ENCODE data around the gene LTC4S. TPM values are rescaled to one million over a fixed set of nuclear protein-coding genes. Genes with fewer than 3 reads are reported as not detected.

Gene LTC4S
- total RNA-seq, 1 donor from 2014 or later, result 10.9 TPM

DNA sequence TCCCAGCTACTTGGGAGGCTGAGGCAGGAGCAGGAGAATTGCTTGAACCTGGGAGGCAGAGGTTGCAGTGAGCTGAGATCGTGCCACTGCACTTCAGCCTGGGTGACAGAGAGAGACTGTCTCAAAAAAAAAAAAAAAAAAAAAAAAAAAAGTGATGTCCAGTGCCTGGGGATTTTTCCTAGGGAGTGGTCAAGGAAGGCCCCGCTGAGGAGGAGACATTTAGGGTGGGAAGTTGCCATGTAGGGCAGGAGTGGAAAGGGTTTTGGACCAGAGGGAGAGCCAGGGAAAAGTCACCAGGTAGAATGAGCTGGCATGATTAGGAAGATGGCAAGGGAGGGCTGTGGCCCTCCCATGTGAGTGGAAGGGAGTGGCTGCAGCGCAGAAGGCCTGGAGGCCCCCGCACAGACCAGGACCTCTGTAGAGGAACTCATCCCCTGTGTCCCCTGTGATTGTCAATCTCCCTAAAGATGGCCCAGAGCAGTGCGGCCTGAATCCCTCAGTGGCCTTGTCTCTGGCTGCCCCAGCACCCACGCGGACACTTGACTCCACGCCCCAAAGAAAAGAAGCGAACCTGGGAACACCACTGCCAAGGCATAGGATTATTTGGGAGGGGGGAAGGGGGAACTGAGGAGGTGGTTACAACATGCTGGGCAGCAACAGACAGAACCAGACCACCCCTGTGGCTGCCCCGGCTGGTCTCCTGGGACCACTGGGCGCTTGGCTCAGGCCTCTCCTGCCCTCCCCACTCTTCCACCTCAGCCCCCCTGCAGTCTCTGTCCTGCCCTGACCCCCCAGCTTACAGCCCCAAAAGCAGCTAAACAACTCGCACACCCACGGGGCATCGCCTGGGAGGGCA lies 24.3 kb downstream of the LTC4S start:
- H3K27me3 ChIP-seq (ENCODE audit: low read depth), result no peaks in the 10 kb centered on the region
- H3K9me3 ChIP-seq (replicated peaks), result no peaks in the 10 kb centered on the region
- H3K4me3 ChIP-seq, result peak overlapping the region; percentile 91
- H3K27ac ChIP-seq (replicated peaks), result peak overlapping the region; percentile 98
- intact Hi-C loops (cut with micrococcal nuclease), result no loop called here
- TF ChIP-seq, protein P1, sequence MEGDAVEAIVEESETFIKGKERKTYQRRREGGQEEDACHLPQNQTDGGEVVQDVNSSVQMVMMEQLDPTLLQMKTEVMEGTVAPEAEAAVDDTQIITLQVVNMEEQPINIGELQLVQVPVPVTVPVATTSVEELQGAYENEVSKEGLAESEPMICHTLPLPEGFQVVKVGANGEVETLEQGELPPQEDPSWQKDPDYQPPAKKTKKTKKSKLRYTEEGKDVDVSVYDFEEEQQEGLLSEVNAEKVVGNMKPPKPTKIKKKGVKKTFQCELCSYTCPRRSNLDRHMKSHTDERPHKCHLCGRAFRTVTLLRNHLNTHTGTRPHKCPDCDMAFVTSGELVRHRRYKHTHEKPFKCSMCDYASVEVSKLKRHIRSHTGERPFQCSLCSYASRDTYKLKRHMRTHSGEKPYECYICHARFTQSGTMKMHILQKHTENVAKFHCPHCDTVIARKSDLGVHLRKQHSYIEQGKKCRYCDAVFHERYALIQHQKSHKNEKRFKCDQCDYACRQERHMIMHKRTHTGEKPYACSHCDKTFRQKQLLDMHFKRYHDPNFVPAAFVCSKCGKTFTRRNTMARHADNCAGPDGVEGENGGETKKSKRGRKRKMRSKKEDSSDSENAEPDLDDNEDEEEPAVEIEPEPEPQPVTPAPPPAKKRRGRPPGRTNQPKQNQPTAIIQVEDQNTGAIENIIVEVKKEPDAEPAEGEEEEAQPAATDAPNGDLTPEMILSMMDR (IDR thresholded peaks at IDR 0.05; ENCODE audit: borderline replicate concordance), result no peak
- H3K36me3 ChIP-seq, result peaks cover 14% of the 10 kb centered on the region
- DNase-seq, result no peak
- H3K4me1 ChIP-seq, result peaks cover 64% of the 10 kb centered on the region

DNA sequence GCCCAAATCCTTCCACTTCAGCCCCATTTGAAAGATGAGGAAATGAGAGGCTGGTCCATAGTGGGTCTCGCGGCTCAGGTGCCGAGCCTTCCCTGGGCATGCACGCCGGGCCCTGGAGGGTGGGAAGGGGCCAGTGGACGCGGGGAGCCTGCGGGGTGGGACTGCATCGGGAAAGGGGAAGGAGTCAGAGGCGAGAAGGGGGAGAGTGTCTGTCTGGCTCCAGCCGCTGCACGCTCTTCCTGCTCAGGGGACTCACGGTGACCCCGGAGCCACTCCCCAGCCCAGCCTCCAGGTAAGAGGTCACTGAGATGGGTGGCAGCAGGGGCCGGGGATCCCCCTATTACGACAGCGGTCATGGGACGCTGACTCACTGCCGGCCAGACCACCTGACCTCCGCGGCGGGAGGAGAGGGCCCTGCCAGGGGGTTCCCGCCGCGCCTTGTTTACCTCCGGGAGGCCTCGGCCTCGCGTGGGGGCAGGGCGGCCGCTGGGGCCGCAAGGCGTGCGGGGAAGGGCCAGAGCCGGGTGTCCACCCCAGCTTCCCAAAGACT lies 25.0 kb downstream of the LTC4S start:
- TF ChIP-seq, protein P1 (IDR thresholded peaks at IDR 0.05; ENCODE audit: borderline replicate concordance), result no peak
- peak; percentile 95 for DNase-seq
- Histone ChIP-seq H3K4me3 (peak overlapping the region; percentile 91), H3K27ac (replicated peaks) (peak overlapping the region; percentile 98), H3K36me3 (peaks cover 21% of the 10 kb centered on the region), H3K27me3 (ENCODE audit: low read depth) (no peaks in the 10 kb centered on the region), H3K9me3 (replicated peaks) (no peaks in the 10 kb centered on the region), H3K4me1 (peaks cover 71% of the 10 kb centered on the region)
- intact Hi-C loops (cut with micrococcal nuclease), result no loop called here

DNA sequence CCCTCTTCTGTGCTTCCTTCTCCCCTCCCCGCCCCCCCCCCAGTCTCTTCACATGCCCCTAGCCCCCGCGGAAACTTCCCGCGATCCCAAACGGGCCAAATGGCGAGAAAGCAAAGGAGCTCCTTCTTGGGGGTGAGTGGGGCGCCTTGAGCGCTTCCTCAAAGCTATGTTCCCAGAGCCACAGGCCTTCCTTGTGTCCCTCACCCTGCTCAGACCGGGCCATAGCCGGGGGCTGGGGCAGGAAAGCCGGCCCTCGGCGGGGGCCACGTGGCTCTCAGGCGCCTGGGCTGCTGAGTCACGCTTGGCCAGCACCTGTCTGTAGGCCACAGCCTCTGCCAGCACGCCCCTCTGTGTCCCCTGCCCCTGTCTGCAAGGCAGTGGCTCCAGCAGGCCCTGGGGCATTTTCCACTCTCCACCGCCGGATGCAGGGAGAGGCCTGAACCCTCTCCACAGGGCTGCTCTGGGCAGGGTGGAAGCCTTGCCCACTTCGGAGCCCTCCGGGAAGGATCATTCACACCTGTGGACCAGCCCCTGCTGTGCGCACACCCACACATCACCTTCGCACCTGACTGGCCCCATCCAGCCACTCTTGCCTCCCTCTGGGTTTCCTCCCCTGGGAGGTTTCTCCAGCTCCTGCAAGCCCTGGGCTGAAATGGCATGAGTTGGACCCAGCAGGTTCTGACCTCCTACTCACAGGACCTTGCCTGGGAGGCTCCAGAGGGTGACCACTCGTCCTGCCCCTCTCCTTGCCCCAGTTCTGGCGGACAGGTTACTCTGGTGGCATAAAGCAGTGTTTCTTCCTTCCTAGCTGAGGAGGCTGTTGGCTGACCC lies 25.7 kb downstream of the LTC4S start:
- intact Hi-C loops (cut with micrococcal nuclease), result no loop called here
- H3K4me3 ChIP-seq, result peak overlapping the region; percentile 91
- DNase-seq, result peak; percentile 61
- H3K27ac ChIP-seq (replicated peaks), result peak overlapping the region; percentile 98
- no peaks in the 10 kb centered on the region for H3K27me3 ChIP-seq (ENCODE audit: low read depth)
- TF ChIP-seq, protein P1 (IDR thresholded peaks at IDR 0.05; ENCODE audit: borderline replicate concordance), result no peak
- peaks cover 78% of the 10 kb centered on the region for H3K4me1 ChIP-seq
- H3K9me3 ChIP-seq (replicated peaks), result no peaks in the 10 kb centered on the region
- peaks cover 27% of the 10 kb centered on the region for H3K36me3 ChIP-seq

DNA sequence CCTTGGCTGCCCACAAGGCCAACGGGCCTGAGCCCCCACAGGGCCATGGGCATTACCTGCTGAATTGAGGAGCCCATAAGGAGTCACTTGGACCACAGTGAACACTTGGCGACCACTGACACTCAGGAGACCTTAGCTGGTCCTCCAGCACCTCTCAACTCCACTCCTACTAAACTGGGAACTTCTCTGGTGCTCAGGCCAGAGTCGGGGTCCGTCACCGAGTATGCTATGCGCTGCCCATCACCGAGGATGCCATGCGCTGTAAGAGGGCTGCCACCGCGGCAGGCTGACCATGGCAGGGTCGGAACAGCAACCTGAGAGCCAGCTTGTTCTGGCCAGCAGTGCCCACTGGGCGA lies 26.3 kb downstream of the LTC4S start:
- Histone ChIP-seq H3K4me3 (peak overlapping the region; percentile 91), H3K4me1 (peaks cover 84% of the 10 kb centered on the region), H3K27ac (replicated peaks) (peak overlapping the region; percentile 98), H3K27me3 (ENCODE audit: low read depth) (no peaks in the 10 kb centered on the region), H3K9me3 (replicated peaks) (no peaks in the 10 kb centered on the region), H3K36me3 (peaks cover 33% of the 10 kb centered on the region)
- TF ChIP-seq, protein P1 (IDR thresholded peaks at IDR 0.05; ENCODE audit: borderline replicate concordance), result no peak
- no peak for DNase-seq
- intact Hi-C loops (cut with micrococcal nuclease), result no loop called here

DNA sequence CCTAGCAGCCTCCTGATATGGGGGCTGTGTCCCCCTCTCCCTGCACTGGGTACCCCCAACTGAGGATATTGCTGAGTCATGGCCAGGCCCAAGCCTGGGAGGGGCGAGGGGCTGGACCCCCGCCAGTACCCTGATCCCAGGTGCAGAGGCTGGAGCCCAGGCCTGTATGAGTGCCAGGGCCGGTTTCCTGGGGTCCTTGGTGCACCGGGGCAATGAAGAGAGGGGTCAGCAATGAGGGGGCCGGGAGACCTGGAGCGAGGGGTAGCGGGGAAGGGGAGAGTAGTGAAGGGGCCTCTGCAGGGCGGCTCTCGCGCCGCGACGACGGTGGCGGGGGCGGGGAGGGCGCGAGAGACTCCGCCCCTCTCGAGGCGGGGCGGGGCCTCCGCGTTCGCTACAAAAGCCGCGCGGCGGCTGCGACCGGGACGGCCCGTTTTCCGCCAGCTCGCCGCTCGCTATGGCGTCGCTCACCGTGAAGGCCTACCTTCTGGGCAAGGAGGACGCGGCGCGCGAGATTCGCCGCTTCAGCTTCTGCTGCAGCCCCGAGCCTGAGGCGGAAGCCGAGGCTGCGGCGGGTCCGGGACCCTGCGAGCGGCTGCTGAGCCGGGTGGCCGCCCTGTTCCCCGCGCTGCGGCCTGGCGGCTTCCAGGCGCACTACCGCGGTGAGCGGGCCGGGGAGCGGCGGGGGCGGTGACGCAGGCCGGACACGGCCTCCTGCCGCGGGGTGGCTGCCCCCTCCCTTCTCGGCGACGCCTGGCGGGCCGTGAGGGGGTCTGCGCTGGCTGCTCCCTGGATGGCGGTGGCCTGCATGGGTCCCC lies 26.9 kb downstream of the LTC4S start, which contains the start of gene SQSTM1:
Gene SQSTM1 (plus strand): TSS at position 423 of the 815 bp plus-strand sequence. CDS start 32 bp downstream, at position 455.
- intact Hi-C loops (cut with micrococcal nuclease), result no loop called here
- Histone ChIP-seq H3K36me3 (peaks cover 39% of the 10 kb centered on the region), H3K4me3 (peak within 1 kb of the TSS; percentile 91), H3K27ac (replicated peaks) (peak within 1 kb of the TSS; percentile 98), H3K27me3 (ENCODE audit: low read depth) (no peaks in the 10 kb centered on the region), H3K9me3 (replicated peaks) (no peaks in the 10 kb centered on the region), H3K4me1 (peaks cover 90% of the 10 kb centered on the region)
- TF ChIP-seq, protein P1 (IDR thresholded peaks at IDR 0.05; ENCODE audit: borderline replicate concordance), result peak; percentile 17
- DNase-seq, result peak; percentile 87
